Measurements from ENCODE around the gene EDDM3A.

DNA sequence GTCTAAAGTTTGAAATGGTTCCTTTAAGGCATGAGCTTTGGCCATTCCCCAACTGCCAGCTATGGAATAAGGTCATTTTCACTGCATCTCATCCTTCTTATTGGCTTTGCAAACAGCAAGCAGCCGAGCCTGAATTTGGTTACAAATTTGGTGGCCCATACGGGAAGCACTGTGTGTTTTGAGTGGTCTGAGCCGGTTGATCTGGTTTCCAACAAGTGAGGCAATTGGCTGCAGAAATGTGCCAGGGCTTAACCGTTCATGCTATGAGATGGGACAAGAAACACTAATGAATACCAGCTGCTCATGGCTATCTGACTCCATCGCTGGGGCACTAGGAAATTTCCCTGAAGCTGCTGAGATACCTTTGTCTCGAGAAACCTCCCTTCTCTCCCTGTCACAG lies 9.3 kb downstream of the EDDM3A start:
- TF ChIP-seq, protein P1, sequence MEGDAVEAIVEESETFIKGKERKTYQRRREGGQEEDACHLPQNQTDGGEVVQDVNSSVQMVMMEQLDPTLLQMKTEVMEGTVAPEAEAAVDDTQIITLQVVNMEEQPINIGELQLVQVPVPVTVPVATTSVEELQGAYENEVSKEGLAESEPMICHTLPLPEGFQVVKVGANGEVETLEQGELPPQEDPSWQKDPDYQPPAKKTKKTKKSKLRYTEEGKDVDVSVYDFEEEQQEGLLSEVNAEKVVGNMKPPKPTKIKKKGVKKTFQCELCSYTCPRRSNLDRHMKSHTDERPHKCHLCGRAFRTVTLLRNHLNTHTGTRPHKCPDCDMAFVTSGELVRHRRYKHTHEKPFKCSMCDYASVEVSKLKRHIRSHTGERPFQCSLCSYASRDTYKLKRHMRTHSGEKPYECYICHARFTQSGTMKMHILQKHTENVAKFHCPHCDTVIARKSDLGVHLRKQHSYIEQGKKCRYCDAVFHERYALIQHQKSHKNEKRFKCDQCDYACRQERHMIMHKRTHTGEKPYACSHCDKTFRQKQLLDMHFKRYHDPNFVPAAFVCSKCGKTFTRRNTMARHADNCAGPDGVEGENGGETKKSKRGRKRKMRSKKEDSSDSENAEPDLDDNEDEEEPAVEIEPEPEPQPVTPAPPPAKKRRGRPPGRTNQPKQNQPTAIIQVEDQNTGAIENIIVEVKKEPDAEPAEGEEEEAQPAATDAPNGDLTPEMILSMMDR (IDR thresholded peaks at IDR 0.05; ENCODE audit: low read depth, low read length, poor library complexity, severe bottlenecking): no peak
- TF ChIP-seq EZH2phosphoT487 (IDR thresholded peaks at IDR 0.05; ENCODE audit: borderline replicate concordance, low read length): no peak
